SIG-M5 (cell line): Measurements from ENCODE around the gene VPS39.

Source experiments
- DNase-seq: peaks from one replicate; lab custom pipeline; 2025; lab: John Stamatoyannopoulos, UW

Gene VPS39

DNA sequence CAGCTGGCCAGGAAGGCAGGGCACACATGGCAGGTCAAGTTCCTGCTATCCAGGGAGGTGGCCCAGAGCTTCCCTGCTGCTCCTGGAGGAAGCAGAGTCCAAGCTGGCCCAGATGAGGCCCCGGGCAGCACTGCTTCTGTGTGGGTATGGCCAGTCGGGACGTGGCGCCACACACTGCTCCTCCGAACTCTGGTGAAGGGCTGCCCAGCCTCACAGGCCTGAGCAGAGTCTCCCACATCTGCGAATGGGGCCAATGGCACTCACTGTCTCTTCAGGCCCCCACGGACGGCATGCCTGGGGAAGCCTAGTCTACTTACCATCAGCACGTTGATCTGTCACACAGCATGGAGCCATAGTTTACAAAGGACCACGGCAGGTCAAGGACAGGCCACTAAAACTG, 49.2 kb downstream of the VPS39 start:
- DNase-seq: no peak

GRCh38 chr15:42157981-42158765, 49.9 kb downstream of the VPS39 start:
- DNase-seq: no peak

DNA sequence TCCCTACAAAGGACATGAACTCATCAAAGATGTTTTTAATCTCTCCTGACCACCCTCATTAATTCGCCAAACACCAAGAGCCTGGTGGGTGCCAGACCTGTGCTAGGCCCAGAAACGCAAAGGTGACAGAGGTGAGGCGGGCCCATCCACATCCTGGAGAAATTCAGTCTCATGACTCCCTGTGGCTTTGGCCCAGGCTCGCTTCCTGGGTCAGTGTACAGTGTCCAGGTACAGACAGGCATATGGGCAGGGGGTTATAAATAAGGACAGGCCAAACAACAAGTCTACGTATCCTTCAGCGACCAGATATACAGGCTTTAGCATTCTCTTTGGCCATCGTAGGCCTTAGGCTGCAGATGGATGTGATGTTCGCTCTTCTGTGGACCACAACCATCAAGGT, 50.7 kb downstream of the VPS39 start:
- no peak for DNase-seq

GRCh38 chr15:42156243-42156922, 51.7 kb downstream of the VPS39 start, which contains the start of gene PLA2G4F:
Gene PLA2G4F, minus strand, starts transcription at chr15:42156636. Its CDS starts 87 bp downstream, at chr15:42156549.
- no peak for DNase-seq

GRCh38 chr15:42155546-42156242, 52.4 kb downstream of the VPS39 start:
- DNase-seq: no peak

- no peak for DNase-seq
These were observed 53.1 kb downstream of the VPS39 start for GRCh38 chr15:42154956-42155355.

DNA sequence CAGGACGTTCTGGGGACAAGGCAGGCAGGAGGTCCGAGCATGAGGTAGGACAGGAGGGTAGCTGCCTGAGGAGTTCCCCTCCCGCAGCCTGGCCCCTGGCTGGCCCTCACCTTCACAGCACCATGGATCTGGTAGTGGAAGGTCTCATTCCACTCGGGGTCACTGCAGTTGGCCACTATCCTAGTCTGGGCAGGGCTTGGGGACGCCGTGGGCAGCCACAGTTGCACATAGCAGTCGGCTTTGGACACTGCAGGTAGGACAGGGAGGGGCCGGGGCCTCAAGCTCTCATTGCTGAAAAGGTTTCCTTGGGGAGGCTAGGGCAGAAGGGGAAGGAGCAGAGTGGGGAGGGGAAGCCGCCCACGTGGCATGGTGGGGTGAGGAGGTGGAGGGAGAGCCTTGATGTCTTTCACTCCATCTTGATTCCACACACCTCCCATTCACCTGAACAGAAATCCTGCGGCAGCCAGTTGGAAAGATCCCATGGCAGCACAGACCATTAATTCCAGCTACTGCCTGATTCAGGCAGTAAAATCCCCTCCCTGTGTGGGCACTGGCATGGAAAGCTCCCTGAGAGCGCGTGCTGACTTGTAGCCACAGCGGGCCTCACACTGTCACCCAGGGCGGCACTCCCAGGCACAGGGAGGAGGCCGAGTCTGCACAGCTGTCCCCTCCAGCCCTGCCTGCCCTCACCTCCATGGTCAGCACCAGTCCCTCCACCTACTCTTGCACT, 53.7 kb downstream of the VPS39 start:
- DNase-seq: no peak

DNA sequence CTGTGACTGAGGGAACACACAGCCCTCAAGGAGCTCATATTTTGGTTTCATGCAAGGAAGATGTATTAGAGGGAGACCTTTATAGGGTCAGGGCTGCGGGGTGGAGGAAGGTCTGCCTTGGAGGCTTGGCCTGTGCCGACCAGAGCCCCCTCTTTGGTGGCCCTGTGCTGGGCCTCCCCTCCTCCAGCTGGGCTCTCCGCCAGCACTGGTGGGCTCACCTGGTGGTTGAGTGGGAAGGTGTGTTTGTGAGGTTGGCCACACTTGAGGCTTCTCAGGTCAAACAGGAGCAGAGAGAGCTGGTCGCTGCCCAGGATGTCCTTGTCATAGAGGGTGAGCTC, 54.3 kb downstream of the VPS39 start:
- no peak for DNase-seq

- no peak for DNase-seq
These were observed 55.0 kb downstream of the VPS39 start for GRCh38 chr15:42152921-42153698.

GRCh38 chr15:42152196-42152920, 55.7 kb downstream of the VPS39 start:
- DNase-seq: no peak

GRCh38 chr15:42151736-42152135, 56.4 kb downstream of the VPS39 start:
- no peak for DNase-seq

DNA sequence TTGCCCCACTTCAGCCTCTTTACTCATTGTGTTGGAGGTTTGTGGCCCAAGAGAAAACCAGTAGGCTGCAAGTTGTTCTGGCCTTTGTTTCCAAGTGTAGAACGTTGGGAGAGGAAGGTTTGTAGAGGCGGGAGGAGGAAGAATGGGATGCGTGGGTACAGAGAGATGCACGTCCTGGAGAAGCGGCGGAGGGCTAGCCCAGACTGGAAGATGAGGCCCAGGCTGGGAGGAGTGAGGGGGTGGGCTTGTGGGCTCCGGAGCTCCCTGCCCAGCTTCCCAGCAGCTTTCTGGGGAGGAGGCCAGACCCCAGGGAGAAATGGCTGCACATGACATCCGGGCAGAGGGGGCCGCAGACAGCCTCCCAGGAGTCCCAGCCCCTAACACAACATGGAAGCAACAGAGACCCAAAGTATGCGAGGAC, 57.0 kb downstream of the VPS39 start:
- no peak for DNase-seq

DNA sequence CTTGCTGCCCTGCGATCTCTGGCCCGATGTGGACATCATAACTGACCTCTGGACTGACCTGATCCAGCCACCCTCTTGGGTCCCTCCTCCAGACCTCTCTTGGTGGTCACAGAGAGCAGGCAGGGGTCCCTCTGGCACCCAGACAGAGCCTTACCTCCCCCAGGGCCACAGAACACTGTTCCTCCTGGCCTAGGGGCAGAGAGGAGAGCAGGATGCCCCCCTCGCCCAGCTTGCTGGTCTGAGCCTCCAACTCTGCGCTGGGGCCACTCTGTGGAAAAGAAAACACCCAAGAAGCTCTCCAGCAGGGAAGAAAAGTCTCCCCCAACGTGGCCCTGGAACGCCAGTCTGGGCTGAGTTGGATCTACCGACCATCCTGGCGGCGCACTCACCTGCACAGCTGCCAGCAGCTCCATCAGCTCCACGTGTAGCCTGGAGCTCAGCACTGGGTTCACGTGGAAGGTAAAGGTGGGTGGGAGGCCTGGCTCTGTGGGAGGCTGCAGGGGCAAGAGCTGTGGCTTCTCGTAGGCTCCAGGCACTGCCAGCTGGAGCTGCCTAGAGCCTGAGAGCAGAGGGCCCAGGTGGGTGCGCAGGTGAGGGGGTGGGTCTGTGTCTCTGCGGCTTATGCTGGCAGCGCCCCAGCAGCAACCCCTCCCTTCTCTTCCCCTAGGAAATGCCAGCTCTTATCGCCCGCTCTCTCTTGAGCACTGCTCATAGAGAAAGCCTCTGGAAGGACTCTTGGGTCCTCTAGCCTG, 57.7 kb downstream of the VPS39 start:
- DNase-seq: no peak

DNA sequence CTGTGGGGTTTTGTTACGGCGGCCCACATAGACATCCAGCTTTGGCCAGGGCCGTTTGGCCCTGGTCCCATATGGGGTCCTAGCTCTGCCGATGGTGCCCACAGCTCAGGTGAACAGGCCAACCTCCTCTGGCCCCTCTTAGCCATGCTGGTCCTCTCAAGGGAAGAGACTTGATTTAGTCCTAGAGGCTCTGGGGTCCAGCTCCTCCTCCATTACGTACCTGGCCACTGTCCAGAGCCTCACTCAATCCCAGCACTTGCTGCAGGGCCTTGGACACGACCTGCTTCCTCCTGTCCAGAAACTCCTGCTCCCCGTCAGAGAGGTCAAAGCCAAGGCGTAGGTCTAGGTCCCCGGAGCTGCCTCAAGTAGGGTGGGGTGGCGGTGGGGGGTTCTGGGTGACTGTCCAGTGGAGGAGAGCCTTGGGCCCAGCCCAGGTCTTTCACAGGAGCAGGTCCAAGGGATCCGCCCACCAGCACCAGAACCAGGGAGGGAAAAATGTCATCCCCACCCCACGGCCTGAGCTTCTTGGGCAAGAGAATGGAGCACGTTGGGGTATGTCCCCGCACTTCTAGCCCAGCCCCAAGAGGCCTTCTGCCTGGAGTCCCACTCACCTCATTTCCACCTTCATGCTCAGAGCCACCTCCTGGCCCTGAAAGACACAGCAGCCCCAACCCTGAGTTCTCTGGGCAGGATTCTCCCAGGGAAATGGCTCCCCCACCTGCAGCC, 58.4 kb downstream of the VPS39 start:
- no peak for DNase-seq

GRCh38 chr15:42148808-42149492, 59.2 kb downstream of the VPS39 start:
- DNase-seq: no peak

- DNase-seq: no peak
These were observed 60.7 kb downstream of the VPS39 start for GRCh38 chr15:42147431-42147735.

DNA sequence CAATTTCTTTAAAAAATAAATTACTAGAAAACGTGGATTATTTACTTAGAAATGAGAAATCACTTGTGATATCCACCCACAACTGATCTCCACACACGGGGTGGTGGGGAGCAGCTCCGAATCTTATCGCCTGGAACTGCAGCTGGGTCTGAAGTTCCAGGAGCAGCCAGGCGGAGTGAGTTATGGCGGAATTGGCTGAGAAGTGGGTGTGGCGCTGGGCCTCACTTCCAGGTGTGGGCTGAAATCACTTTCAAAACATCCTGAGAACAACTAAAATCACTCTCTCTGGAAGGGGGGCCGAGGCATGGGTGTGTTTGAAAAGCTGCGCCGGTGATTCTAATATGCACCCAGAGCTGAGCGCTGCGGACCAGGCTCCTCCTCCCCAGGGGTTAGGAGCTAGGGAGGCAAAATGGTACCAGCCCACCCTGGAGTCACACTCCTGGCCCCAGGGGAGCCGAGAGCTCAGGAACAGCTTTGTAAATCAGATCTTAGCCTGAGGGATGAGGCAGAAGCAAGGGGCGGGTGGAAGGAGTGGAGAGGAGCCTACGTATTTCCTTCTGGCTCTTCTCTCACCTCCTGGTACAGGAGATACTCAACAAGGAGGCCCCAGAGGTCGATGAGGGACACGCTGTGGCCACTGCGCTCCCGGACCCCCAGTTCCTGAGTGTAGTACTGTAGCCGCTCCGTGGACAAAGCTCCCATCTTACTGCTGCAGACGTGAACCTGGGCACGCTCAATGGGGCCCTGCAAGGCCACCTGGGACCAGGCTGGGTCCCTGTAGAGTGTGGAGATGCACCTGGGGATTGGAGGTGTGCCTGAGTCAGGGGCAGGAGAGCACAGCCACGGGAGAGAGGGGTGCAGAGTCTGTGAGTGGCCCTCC, 61.3 kb downstream of the VPS39 start:
- DNase-seq: no peak
